Left ventricle myocardium superior (tissue), 1 donor: ENCODE data around the gene MRPS25. TPM values are rescaled to one million over a fixed set of nuclear protein-coding genes. Genes with fewer than 3 reads are reported as not detected.

Source experiments
- ATAC-seq: fragments of 200-7000 bp; cut with Tn5 transposase; one replicate; pipeline ENCODE4 v1.9.1; 2020; ENCODE audit warnings: mild to moderate bottlenecking, moderate library complexity
- DNase-seq: peaks from one replicate; pipeline ENCODE4 v3.0.0-alpha.2; 2020
- intact Hi-C: fragments of 100-400 bp; cut with micrococcal nuclease; formaldehyde crosslinking; loops from one replicate; pipeline ENCODE4 v1.11.0; 2022
- total RNA-seq: library from RNA; stranded (reverse); fragmentation: NEBNext Ultra II Directional; extraction: Animal tissue kit (Norgen Biotek cat#: 25700); gene quantifications from one replicate; pipeline ENCODE4 v1.2.1, GENCODE V29; 2021
- donor health status: DM: no; HTN: yes; CAD: no; lungs with severe emphysema.

The MRPS25 gene
- total RNA-seq, 1 donor from 2014 or later = 153 TPM

- no peak for DNase-seq
- intact Hi-C loops = no loop called here
- ATAC-seq = no peak
Measured at GRCh38 chr3:15086699-15087098, 21.6 kb upstream of the MRPS25 start.

GRCh38 chr3:15086263-15086662, 21.1 kb upstream of the MRPS25 start:
- DNase-seq (no peak), ATAC-seq (no peak)
- intact Hi-C loops = no loop called here

GRCh38 chr3:15083252-15083651, 18.1 kb upstream of the MRPS25 start:
- ATAC-seq (no peak), DNase-seq (no peak)
- intact Hi-C loops = no loop called here

- no peak for DNase-seq
- intact Hi-C loops = no loop called here
- ATAC-seq = no peak
Measured at GRCh38 chr3:15081960-15082664, 17.0 kb upstream of the MRPS25 start.

- ATAC-seq = no peak
- intact Hi-C loops = no loop called here
Measured at GRCh38 chr3:15079091-15079490, 14.0 kb upstream of the MRPS25 start.

GRCh38 chr3:15074500-15074899, 9.4 kb upstream of the MRPS25 start:
- ATAC-seq (no peak), DNase-seq (no peak)
- intact Hi-C loops = no loop called here

More at GRCh38 chr3:15079091-15079490, 14.0 kb upstream of the MRPS25 start:
- DNase-seq = no peak

- intact Hi-C loops = no loop called here
- ATAC-seq (no peak), DNase-seq (no peak)
Measured at GRCh38 chr3:15071699-15072098, 6.6 kb upstream of the MRPS25 start.

GRCh38 chr3:15069441-15069840, 4.3 kb upstream of the MRPS25 start:
- DNase-seq (no peak), ATAC-seq (no peak)
- intact Hi-C loops = no loop called here

GRCh38 chr3:15066467-15066866, 1.4 kb upstream of the MRPS25 start:
- DNase-seq = no peak
- no peak for ATAC-seq
- intact Hi-C loops = no loop called here

GRCh38 chr3:15065550-15066007, 464 bp upstream of the MRPS25 start:
- ATAC-seq (no peak), DNase-seq (no peak)
- intact Hi-C loops = no loop called here

GRCh38 chr3:15064299-15064834, 748 bp downstream of the MRPS25 start:
- DNase-seq (no peak), ATAC-seq (peak; percentile 44)
- intact Hi-C loops = no loop called here

- DNase-seq (no peak), ATAC-seq (peak; percentile 5)
- intact Hi-C loops = no loop called here
Measured at GRCh38 chr3:15063656-15064286, 1.3 kb downstream of the MRPS25 start.

GRCh38 chr3:15063238-15063637, 1.9 kb downstream of the MRPS25 start:
- intact Hi-C loops = no loop called here
- ATAC-seq (peak; percentile 26), DNase-seq (no peak)

- ATAC-seq (no peak), DNase-seq (no peak)
- intact Hi-C loops = no loop called here
Measured at GRCh38 chr3:15060029-15060428, 5.1 kb downstream of the MRPS25 start.

- DNase-seq (no peak), ATAC-seq (no peak)
- intact Hi-C loops = no loop called here
Measured at GRCh38 chr3:15056676-15057404, 8.3 kb downstream of the MRPS25 start.

GRCh38 chr3:15055019-15055557, 10.0 kb downstream of the MRPS25 start:
- ATAC-seq = no peak
- no peak for DNase-seq
- intact Hi-C loops = no loop called here

- intact Hi-C loops = no loop called here
- DNase-seq (no peak), ATAC-seq (no peak)
Measured at GRCh38 chr3:15053541-15053940, 11.6 kb downstream of the MRPS25 start.

- DNase-seq (no peak), ATAC-seq (peak; percentile 9)
- intact Hi-C loops = no loop called here
Measured at GRCh38 chr3:15052335-15053242, 12.5 kb downstream of the MRPS25 start.

GRCh38 chr3:15051531-15051930, 13.6 kb downstream of the MRPS25 start:
- peak; percentile 66 for ATAC-seq
- intact Hi-C loops = no loop called here

More at GRCh38 chr3:15051531-15051930, 13.6 kb downstream of the MRPS25 start:
- DNase-seq = no peak
